Right atrium auricular region (tissue), 2 donors: ENCODE measurements around the gene CSNK1G3. TPM values are rescaled to one million over a fixed set of nuclear protein-coding genes. Genes with fewer than 3 reads are reported as not detected.

ENCODE experiments used
- DNase-seq: peaks from one replicate; pipeline ENCODE4 v3.0.0-alpha.2; 2019; ENCODE audit warnings: low spot score
- H3K27ac ChIP-seq, 2 donors: fragments of 200-600 bp; sonication (generic); 1 replicate in 1 of 2; 2 replicates in 1 of 2; pipeline ENCODE4 v1.5.1; 2016 to 2019
- H3K27me3 ChIP-seq, 2 donors: fragments of 200-600 bp; sonication (generic); one replicate each; pipeline versions ENCODE4 v1.5.1 to v1.6.0; 2017 to 2019
- H3K36me3 ChIP-seq: fragments of 200-600 bp; sonication (generic); one replicate; pipeline ENCODE4 v1.5.1; 2016
- H3K4me1 ChIP-seq, 2 donors: fragments of 200-600 bp; sonication (generic); one replicate each; pipeline versions ENCODE4 v1.5.1 to v1.6.0; 2017 to 2019
- H3K4me3 ChIP-seq, 2 donors: fragments of 200-600 bp; sonication (generic); 1 replicate in 1 of 2; 2 replicates in 1 of 2; pipeline ENCODE4 v1.5.1; 2017 to 2019; ENCODE audit warnings: mild to moderate bottlenecking in 1 of 2, moderate library complexity in 1 of 2
- H3K9me3 ChIP-seq, 2 donors: fragments of 200-600 bp; sonication (generic); one replicate each; pipeline ENCODE4 v1.5.1; 2019
- CTCF ChIP-seq, 2 donors: fragments of 200-600 bp; sonication (generic); IDR thresholded peaks; one replicate each; pipeline ENCODE4 v1.5.1; 2019; ENCODE audit warnings: antibody characterized with exemption in 2 of 2
- total RNA-seq, 2 donors: library from RNA; depleted of rRNA; stranded (reverse); fragments of >200 nt; gene quantifications; one replicate each; pipeline ENCODE4 v1.1.0, GENCODE V29; 2016

CSNK1G3 gene
- total RNA-seq, 2 donors from 2014 or later = 28.1 to 28.9 TPM

DNA sequence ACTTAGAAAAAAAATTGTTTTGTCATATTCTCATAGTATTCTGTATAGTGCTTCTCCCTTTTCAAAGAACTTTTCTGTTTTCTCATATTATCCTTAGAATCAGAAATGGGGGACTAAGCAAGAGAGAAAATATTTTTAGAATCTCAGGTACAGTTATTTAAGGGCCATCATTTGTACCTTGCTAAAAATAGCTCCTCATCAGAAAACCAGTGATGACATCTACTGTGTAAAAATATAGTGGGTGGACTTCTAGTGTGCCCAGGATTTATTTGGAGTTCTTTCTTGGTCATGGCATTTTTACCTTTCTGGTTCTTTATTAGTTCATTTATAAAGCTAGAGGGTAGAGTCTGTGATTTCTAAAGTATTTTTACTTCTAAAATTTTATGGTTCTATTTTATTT, 82.5 kb downstream of the CSNK1G3 start:
- H3K36me3 ChIP-seq = peaks cover 3% of the 10 kb centered on the region
- TF ChIP-seq CTCF (IDR thresholded peaks at IDR 0.05) = no peak

GRCh38 chr5:123597018-123597417, 85.0 kb downstream of the CSNK1G3 start:
- H3K4me1 ChIP-seq = no peaks in the 10 kb centered on the region
- no peaks in the 10 kb centered on the region for H3K27me3 ChIP-seq
- H3K27ac ChIP-seq = no peak overlapping the region
- H3K4me3 ChIP-seq = no peak overlapping the region
- DNase-seq = no peak
- no peaks in the 10 kb centered on the region for H3K9me3 ChIP-seq
- TF ChIP-seq CTCF (IDR thresholded peaks at IDR 0.05) = no peak
- peaks cover 3% of the 10 kb centered on the region for H3K36me3 ChIP-seq

More for the DNA sequence above, 82.5 kb downstream of the CSNK1G3 start:
- Histone ChIP-seq H3K27ac (peak overlapping the region in 1 of 2 donors; percentile 28), H3K4me1 (no peaks in the 10 kb centered on the region), H3K4me3 (no peak overlapping the region), H3K27me3 (no peaks in the 10 kb centered on the region), H3K9me3 (no peaks in the 10 kb centered on the region)
- DNase-seq = no peak

- Histone ChIP-seq H3K27ac (no peak overlapping the region), H3K9me3 (no peaks in the 10 kb centered on the region), H3K36me3 (no peaks in the 10 kb centered on the region), H3K4me1 (no peaks in the 10 kb centered on the region), H3K27me3 (no peaks in the 10 kb centered on the region), H3K4me3 (no peak overlapping the region)
- no peak for DNase-seq
- TF ChIP-seq CTCF (IDR thresholded peaks at IDR 0.05) = no peak
These were observed 86.2 kb downstream of the CSNK1G3 start for GRCh38 chr5:123598028-123598689.

DNA sequence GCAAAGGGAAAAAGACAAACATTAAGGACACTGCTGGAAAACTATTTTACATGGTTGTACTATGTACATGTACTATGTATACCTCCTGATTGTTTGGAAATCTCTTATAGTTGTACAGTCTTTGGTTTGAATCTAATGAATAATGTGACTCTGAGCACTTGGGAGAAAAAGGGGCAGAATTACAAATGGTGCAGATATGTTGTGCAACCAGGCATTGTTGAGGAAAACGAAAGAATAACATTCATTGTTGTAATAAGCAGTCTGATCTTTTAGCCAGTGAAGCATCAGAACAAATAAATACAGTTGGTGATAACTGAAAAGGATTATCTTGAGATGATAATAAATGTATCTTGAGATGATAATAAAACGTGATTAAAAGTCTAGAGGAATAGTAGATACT, 87.2 kb downstream of the CSNK1G3 start:
- Histone ChIP-seq H3K36me3 (no peaks in the 10 kb centered on the region), H3K4me3 (no peak overlapping the region), H3K27ac (no peak overlapping the region), H3K4me1 (no peaks in the 10 kb centered on the region), H3K9me3 (no peaks in the 10 kb centered on the region), H3K27me3 (no peaks in the 10 kb centered on the region)
- no peak for TF ChIP-seq CTCF (IDR thresholded peaks at IDR 0.05)
- no peak for DNase-seq

DNA sequence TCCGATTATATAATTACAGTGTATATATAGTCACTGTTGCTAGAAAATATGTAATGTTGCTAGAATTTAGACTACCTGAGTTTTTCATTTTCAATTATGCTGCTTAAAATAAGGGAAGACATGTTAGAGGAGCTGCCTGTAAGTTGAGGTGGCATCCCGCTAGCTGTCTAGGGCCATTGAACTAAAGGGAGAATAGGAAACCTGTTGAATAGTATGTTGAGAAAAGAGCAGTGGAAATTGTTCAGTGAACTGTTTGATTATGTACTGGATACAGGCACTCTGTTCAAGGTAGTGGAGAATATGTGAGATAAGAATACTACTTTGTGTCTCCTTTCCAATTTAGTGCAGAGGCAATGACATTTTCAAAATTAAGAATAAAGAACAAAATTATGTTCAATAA, 89.6 kb downstream of the CSNK1G3 start:
- H3K27ac ChIP-seq = no peak overlapping the region
- no peak for DNase-seq
- H3K4me1 ChIP-seq = no peaks in the 10 kb centered on the region
- H3K9me3 ChIP-seq = no peaks in the 10 kb centered on the region
- H3K27me3 ChIP-seq = no peaks in the 10 kb centered on the region
- H3K36me3 ChIP-seq = no peaks in the 10 kb centered on the region
- H3K4me3 ChIP-seq = no peak overlapping the region
- no peak for TF ChIP-seq CTCF (IDR thresholded peaks at IDR 0.05)

DNA sequence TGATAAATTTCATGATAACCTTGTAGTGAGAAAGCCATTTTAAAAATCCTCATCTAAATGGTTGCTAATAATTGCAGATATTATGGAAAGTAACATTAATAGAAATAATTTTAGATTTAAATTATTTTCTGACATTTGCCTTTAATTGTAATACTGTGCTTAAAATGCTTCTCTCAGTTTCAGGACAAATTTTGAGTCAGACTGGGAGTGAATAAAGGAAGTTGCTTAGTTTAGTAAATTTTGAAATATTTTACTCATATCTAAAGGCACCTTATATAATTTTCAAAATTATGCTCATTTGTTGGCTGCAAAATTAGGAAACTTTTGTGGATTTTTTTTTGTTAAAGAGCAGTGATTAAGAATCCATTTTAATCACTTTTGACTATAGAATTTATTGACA, 93.8 kb downstream of the CSNK1G3 start:
- no peak overlapping the region for H3K27ac ChIP-seq
- H3K36me3 ChIP-seq = no peaks in the 10 kb centered on the region
- peaks cover 0 to 2% of the 10 kb centered on the region in 2 donors for H3K4me1 ChIP-seq
- H3K4me3 ChIP-seq = no peak overlapping the region
- DNase-seq = no peak
- TF ChIP-seq CTCF (IDR thresholded peaks at IDR 0.05) = no peak
- H3K27me3 ChIP-seq = no peaks in the 10 kb centered on the region
- H3K9me3 ChIP-seq = no peaks in the 10 kb centered on the region
